ENCODE results near the gene RPL34.

GRCh38 chr4:108636246-108636645 is 15.9 kb downstream of the RPL34 start:
- no peak for TF ChIP-seq CTCF (IDR thresholded peaks at IDR 0.05)
- TF ChIP-seq ZFX (IDR thresholded peaks at IDR 0.05; ENCODE audit: borderline replicate concordance), result no peak

All from 22Rv1 (cell line).